H7 (cell line): ENCODE data around the gene KIF5B. TPM values are rescaled to one million over a fixed set of nuclear protein-coding genes. Genes with fewer than 3 reads are reported as not detected.
"Not testable (repeated sequence)": the region's sequence is repeated elsewhere in the genome, so short reads cannot be mapped to it uniquely, and the experiment has no call there.

Experiments
- DNase-seq: peaks from one replicate; pipeline ENCODE4 v3.0.0; 2012
- H3K27me3 ChIP-seq: 2 replicates; pipeline ENCODE4 v1.6.0; 2011; ENCODE audit warnings: mild to moderate bottlenecking, low read length; ENCODE audit not compliant: control insufficient read depth, insufficient read depth
- H3K36me3 ChIP-seq: replicated peaks from 2 replicates; pipeline ENCODE4 v1.5.1; 2011; ENCODE audit warnings: low read length; ENCODE audit not compliant: control insufficient read depth, insufficient read depth
- H3K4me3 ChIP-seq: 2 replicates; pipeline ENCODE4 v1.5.1; 2011; ENCODE audit warnings: low read depth, mild to moderate bottlenecking, control low read depth, low read length, moderate library complexity; ENCODE audit not compliant: insufficient read depth
- total RNA-seq: library from RNA; depleted of rRNA; stranded (reverse); fragments of >200 nt; shearing (Covaris generic); gene quantifications from 2 replicates; pipeline ENCODE4 v1.2.3, GENCODE V29; 2014

Gene KIF5B
- total RNA-seq, 1 experiment from 2014 or later = 61.1 TPM

- H3K27me3 ChIP-seq = no peaks in the 10 kb centered on the region
- DNase-seq = no peak
- peaks cover 7% of the 10 kb centered on the region for H3K36me3 ChIP-seq
- no peak overlapping the region for H3K4me3 ChIP-seq
These were observed 7.9 kb downstream of the KIF5B start for GRCh38 chr10:32048282-32048681.

- peaks cover 7% of the 10 kb centered on the region for H3K36me3 ChIP-seq
- no peak for DNase-seq
- no peaks in the 10 kb centered on the region for H3K27me3 ChIP-seq
- no peak overlapping the region for H3K4me3 ChIP-seq
These were observed 8.3 kb downstream of the KIF5B start for GRCh38 chr10:32047881-32048280.

GRCh38 chr10:32046151-32046550 is 10.1 kb downstream of the KIF5B start:
- Histone ChIP-seq H3K4me3 (no peak overlapping the region), H3K27me3 (no peaks in the 10 kb centered on the region), H3K36me3 (peaks cover 7% of the 10 kb centered on the region)
- no peak for DNase-seq

GRCh38 chr10:32042730-32043129 is 13.5 kb downstream of the KIF5B start:
- not testable (repeated sequence) for H3K4me3 ChIP-seq, H3K36me3 ChIP-seq

GRCh38 chr10:32041290-32042028 is 14.8 kb downstream of the KIF5B start:
- Histone ChIP-seq H3K27me3 (no peaks in the 10 kb centered on the region), H3K36me3 (peaks cover 14% of the 10 kb centered on the region), H3K4me3 (no peak overlapping the region)
- no peak for DNase-seq

More at GRCh38 chr10:32042730-32043129, 13.5 kb downstream of the KIF5B start:
- not testable (repeated sequence) for H3K27me3 ChIP-seq, DNase-seq

GRCh38 chr10:32039734-32040133 is 16.5 kb downstream of the KIF5B start:
- no peaks in the 10 kb centered on the region for H3K27me3 ChIP-seq

GRCh38 chr10:32038777-32039176 is 17.4 kb downstream of the KIF5B start:
- H3K36me3 ChIP-seq = peaks cover 18% of the 10 kb centered on the region

More at GRCh38 chr10:32039734-32040133, 16.5 kb downstream of the KIF5B start:
- no peak for DNase-seq
- H3K4me3 ChIP-seq = no peak overlapping the region
- H3K36me3 ChIP-seq = peaks cover 16% of the 10 kb centered on the region

GRCh38 chr10:32036922-32037321 is 19.3 kb downstream of the KIF5B start:
- H3K36me3 ChIP-seq = peaks cover 29% of the 10 kb centered on the region

More at GRCh38 chr10:32038777-32039176, 17.4 kb downstream of the KIF5B start:
- no peaks in the 10 kb centered on the region for H3K27me3 ChIP-seq
- no peak for DNase-seq
- H3K4me3 ChIP-seq = no peak overlapping the region

GRCh38 chr10:32035038-32035437 is 21.2 kb downstream of the KIF5B start:
- Histone ChIP-seq H3K36me3 (peaks cover 38% of the 10 kb centered on the region), H3K27me3 (no peaks in the 10 kb centered on the region), H3K4me3 (no peak overlapping the region)
- DNase-seq = no peak

More at GRCh38 chr10:32036922-32037321, 19.3 kb downstream of the KIF5B start:
- no peak for DNase-seq
- no peaks in the 10 kb centered on the region for H3K27me3 ChIP-seq
- no peak overlapping the region for H3K4me3 ChIP-seq

GRCh38 chr10:32033171-32033570 is 23.1 kb downstream of the KIF5B start:
- no peaks in the 10 kb centered on the region for H3K27me3 ChIP-seq
- DNase-seq = no peak
- no peak overlapping the region for H3K4me3 ChIP-seq
- H3K36me3 ChIP-seq = peaks cover 48% of the 10 kb centered on the region

- no peak for DNase-seq
- peaks cover 45% of the 10 kb centered on the region for H3K36me3 ChIP-seq
- no peak overlapping the region for H3K4me3 ChIP-seq
- H3K27me3 ChIP-seq = no peaks in the 10 kb centered on the region
These were observed 24.3 kb downstream of the KIF5B start for GRCh38 chr10:32031920-32032319.

GRCh38 chr10:32031424-32031823 is 24.8 kb downstream of the KIF5B start:
- Histone ChIP-seq H3K4me3 (no peak overlapping the region), H3K36me3 (peaks cover 42% of the 10 kb centered on the region), H3K27me3 (no peaks in the 10 kb centered on the region)
- no peak for DNase-seq

- Histone ChIP-seq H3K27me3 (no peaks in the 10 kb centered on the region), H3K36me3 (peaks cover 32% of the 10 kb centered on the region), H3K4me3 (no peak overlapping the region)
- DNase-seq = no peak
These were observed 27.5 kb downstream of the KIF5B start for GRCh38 chr10:32028710-32029109.

- Histone ChIP-seq H3K27me3 (no peaks in the 10 kb centered on the region), H3K36me3 (peaks cover 40% of the 10 kb centered on the region), H3K4me3 (no peak overlapping the region)
- no peak for DNase-seq
These were observed 33.0 kb downstream of the KIF5B start for GRCh38 chr10:32023264-32023663.

- Histone ChIP-seq H3K4me3 (no peak overlapping the region), H3K27me3 (no peaks in the 10 kb centered on the region), H3K36me3 (peaks cover 46% of the 10 kb centered on the region)
- no peak for DNase-seq
These were observed 39.2 kb downstream of the KIF5B start for GRCh38 chr10:32017044-32017443.
